ENCODE data around the gene C2CD4C.

DNA sequence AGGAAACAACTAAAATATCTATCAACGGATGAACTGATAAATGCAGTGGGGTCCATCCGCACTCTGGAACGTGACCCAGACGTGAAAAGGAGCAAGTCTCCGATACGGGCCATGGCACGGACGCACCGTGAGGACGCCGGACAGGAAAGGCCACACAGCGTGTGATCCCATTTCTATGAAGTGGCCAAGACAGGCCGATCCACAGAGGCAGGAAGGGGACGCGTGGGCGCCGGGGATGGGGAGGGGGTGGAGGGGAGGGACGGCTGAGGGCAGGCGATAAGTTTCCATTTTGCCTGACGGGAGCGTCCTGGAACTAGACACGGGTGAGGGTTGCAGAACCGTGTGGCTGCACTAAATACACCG, 38.1 kb upstream of the C2CD4C start:
- TF ChIP-seq CTCF (IDR thresholded peaks at IDR 0.05) (no peak), POLR2A (IDR thresholded peaks at IDR 0.05) (no peak)
